Stimulated activated naive CD4-positive, alpha-beta T cell (primary cell): Measurements from ENCODE around the gene PCID2.
"Not testable (repeated sequence)": the region's sequence is repeated elsewhere in the genome, so short reads cannot be mapped to it uniquely, and the experiment has no call there.

ENCODE experiments used
- DNase-seq, 6 experiments: peaks; one replicate each; lab custom pipeline; 2025; lab: John Stamatoyannopoulos, UW

The PCID2 gene

GRCh38 chr13:113166266-113166665, 42.2 kb downstream of the PCID2 start:
- no peak for DNase-seq

DNA sequence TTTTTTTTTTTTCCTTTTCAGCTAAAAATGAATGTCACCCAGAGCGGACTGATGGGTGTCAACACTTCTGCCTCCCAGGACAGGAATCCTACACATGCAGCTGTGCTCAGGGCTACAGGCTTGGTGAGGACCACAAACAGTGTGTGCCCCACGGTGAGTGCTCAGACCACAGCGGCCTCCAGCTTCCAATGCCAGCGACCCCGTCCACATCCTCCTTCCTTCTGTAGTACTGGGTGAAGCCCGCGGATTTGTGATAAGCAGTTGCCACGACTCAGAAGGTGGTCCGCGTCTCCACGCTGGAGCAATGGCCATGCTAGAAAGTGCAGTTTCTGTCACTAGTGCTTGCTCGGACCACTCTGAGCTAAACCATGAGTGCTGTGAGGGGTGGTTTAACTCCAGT, 44.0 kb downstream of the PCID2 start:
- DNase-seq, result no peak

GRCh38 chr13:113162783-113163685, 45.4 kb downstream of the PCID2 start:
- DNase-seq, result peak in 2 of 6 experiments; percentile 22 to 32

DNA sequence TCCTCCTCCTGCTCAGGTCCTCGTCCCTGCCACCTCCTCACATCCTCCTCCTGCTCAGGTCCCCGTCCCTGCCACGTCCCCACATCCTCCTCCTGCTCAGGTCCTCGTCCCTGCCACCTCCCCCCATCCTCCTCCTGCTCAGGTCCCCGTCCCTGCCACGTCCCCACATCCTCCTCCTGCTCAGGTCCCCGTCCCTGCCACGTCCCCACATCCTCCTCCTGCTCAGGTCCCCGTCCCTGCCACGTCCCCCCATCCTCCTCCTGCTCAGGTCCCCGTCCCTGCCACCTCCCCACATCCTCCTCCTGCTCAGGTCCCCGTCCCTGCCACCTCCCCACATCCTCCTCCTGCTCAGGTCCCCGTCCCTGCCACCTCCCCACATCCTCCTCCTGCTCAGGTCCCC, 46.5 kb downstream of the PCID2 start:
- not testable (repeated sequence) for DNase-seq

GRCh38 chr13:113161433-113161832, 47.0 kb downstream of the PCID2 start:
- DNase-seq, result no peak

DNA sequence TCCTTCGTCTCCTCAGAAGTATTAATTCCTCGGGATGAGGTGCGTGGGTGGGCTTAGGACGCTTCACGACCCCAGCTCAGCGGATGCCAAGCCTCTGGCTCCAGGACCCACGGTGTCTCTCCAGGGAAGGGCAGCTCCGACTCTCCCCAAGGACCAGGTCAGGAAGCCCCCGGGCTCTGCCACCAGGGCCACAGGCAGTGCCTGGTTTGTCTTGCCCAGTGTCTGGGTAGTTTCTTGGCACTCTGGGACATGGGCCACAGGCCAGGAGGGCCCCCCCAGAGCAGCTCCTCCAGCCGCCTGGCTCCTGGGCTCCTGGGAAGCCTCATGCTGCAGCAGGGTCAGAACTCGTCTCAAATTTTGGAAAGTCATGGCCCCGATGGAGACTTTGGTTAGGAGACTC, 47.5 kb downstream of the PCID2 start:
- DNase-seq, result no peak

DNA sequence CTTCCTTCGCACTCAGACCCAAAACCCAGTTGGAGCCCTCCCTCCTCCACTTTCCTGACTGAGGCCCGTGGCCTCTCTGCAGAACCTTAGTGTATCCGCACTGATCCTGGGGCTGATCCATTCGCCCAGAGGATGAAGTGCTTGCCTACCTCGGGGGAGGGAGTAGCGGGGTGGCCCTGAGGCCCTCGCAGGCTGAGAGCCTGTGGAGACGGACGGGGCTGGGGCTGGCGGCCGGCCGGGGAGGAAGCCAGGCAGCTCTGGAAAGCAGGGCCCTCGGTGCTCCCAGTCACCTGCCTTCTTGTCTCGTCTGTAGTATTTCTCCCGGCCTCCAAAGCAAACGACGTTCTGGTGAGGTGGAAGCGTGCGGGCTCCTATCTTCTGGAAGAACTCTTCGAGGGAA, 48.8 kb downstream of the PCID2 start:
- no peak for DNase-seq

DNA sequence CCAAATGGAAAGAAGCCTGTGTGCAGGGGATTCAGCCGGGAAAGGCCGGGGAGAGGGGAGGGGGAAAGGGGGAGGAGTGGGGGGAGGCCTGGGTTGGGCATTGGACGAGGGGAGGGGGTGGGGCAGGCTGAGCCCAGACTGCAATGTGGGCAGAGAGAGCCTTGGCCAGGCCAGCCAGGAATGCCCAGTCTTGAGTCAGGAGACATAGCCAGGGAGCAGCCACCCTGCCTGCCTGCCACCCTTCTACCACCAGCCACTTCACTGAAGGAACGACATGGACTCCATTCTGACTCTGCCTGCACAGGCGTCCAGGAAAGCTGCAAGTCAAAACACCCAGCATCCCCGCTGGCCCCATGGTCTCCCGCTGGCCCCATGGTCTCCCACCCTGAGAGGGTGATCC, 49.5 kb downstream of the PCID2 start:
- no peak for DNase-seq

- no peak for DNase-seq
Measured at GRCh38 chr13:113157929-113158747, 50.3 kb downstream of the PCID2 start, which contains the start of gene PROZ. Gene PROZ, plus strand, starts transcription at chr13:113158648. Its CDS starts 13 bp downstream, at chr13:113158661.

DNA sequence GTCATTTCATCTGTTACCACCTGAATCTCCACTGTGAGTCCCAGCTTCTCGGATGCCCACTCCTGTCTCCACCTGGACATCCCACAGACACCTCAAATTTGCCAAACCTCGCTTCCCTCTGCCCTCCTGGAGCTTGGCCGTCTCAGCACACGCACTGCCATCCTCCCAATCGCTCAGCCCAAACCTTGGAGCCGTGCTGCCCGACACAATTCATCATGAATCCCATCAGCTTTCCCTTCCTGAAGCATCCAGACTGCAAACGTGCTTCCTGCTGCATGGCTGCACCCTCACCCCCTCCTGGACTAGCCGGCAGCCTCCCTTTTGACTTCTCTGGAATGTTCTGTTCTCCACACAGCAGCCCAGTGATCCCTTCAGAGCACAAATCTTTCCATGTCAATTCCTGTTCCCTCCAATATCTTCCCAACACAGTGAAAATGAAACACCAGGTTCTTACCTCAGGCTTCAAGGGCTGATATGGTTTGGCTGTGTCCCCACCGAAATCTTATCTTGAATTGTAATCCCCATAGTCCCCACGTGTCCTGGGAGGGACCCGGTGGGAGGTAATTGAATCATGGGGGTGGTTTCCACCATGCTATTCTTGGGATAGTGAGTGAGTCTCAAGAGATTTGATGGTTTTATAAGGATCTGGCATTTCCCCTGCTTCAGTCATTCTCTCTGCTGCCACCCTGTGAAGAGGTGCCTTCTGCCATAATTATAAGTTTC, 51.1 kb downstream of the PCID2 start:
- DNase-seq, result no peak

DNA sequence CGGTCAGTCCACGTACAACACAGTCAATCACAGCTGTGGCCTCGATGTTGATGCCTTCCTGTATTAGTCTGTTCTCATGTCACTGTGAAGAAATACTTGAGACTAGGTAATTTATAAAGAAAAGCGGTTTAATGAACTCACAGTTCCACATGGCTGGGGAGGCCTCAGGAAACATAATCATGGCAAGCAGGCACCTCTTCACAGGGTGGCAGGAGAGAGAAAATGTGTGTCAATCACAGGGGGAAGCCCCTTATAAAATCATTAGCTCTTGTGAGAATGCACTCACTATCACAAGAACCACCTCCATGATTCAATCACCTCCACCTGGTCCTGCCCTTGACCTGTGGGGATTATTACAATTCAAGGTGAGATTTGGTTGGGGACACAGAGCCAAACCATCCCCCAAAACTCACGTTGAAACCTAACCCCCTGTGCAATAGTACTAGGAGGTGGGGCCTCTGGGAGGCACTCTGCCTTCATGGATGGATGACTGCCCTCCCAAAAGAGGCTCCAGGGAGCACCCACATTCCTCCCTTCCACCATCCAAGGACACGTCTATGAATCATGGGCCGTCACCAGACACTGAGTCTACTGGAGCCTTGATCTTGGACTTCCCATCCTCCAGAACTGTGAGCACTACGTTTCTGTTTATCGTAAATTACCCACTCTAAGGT, 52.4 kb downstream of the PCID2 start:
- DNase-seq, result no peak

DNA sequence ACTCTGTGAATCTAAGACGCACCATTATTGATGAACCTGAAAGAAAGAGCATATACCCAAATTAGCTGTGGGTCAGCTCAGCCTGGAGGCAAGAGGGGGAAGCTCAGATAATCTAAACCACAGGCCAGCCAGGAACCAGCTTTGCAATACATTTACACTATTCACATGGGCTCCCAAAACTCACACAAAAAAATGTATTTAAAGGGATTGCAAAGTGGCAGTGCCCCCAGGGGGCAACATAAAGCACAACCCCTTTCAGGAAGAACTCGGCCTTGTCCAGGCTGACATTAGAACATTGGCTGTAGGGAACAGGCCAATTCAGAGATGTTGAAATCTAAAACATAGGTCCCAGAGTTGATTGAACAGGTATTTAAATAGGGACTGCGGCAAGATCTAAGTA, 53.3 kb downstream of the PCID2 start:
- no peak for DNase-seq

DNA sequence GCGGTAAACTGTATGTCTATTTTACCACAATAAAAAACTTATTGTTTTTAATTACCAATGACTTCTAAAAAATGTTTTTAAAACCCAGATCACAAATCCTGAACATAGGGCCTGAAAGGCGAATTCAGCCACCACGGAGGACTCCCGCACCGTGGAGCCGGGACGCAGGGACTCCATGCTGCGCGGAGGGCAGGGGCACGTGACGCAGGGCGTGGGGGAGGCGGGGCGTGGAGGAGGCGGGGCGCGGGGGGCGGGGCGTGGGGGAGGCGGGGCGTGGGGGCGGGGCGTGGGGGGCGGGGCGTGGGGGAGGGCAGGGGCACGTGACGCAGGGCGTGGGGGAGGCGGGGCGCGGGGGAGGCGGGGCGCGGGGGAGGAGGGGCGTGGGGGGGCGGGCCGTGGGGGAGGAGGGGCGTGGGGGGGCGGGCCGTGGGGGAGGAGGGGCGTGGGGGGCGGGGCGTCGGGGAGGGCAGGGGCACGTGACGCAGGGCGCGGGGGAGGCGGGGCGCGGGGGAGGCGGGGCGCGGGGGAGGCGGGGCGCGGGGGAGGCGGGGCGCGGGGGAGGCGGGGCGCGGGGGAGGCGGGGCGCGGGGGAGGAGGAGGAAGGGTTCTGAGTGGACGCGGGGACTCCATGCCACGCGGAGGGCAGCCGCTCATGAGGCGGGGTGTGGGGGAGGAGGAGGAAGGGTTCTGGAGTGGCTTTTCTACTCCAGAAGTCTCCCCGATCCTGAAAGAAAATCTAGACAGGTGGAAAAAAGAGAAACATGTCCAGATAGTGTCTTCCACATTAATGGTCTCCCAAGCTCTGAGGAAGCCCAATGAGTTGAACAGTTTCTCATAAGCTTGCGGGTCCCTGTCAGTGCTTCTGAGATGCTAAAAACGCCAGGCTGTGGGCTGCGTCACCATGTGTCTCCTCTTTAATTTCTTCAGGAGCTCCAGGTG, 54.4 kb downstream of the PCID2 start:
- DNase-seq, result peak; percentile 62 to 82 (median 72)

GRCh38 chr13:113152984-113153809, 55.3 kb downstream of the PCID2 start:
- DNase-seq, result peak in 2 of 6 experiments; percentile 47 to 56

- no peak for DNase-seq
Measured at GRCh38 chr13:113152691-113152983, 55.8 kb downstream of the PCID2 start.

DNA sequence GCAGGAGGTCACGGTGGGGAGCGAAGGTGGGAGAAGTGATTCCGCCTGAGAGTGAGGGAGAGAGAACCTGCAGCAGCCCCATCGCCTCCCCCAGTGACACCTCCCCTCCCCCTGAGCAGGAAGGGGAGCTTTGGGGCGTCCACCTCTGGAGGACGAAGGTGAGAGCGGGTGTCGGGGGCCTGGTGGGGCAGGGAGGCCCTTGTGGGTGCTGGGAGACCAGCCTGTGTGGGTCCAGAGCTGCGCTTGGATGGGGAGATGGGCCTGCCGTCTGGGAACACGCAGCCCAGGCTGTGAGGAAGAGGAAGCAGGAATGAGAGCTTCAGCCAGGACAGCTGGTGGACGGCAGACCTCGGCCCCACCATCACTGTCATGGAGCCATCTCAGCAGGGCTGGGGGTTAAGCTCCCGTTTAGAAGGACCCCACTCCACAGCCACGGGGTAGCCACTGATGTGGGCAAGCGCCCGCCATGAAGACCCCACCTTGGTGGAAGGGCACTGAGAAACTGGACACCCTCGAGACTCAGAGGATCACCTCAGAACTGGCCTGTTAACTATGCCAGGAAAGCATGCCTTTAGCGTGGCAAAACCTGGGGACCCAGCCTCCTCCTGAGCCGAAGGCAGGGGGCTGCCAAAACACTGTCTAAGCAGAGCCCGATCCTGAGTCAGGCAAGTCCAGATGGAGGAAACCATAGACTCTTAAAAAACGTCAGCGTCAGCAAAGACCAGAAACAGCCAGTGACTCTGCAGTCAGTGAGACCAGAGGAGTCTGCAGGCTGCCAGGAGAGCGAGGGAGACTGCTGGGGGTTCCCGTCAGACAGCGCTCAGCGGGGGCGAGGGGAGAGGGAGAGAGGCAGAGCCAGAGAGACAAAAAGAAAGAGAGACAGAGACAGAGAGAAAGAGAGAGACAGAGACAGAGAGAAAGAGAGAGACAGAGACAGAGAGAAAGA, 56.5 kb downstream of the PCID2 start:
- DNase-seq, result peak in 1 of 6 experiments; percentile 14

- no peak for DNase-seq
Measured at GRCh38 chr13:113150550-113151365, 57.7 kb downstream of the PCID2 start.
